OCI-LY7 (cell line): Measurements from ENCODE around the gene RBM42.

Experiments
- EZH2phosphoT487 ChIP-seq: fragments of 200-600 bp; sonication (generic); IDR thresholded peaks from 2 replicates; pipeline ENCODE4 v1.6.1; 2018; ENCODE audit warnings: low read depth, borderline replicate concordance, mild to moderate bottlenecking, mixed run types, antibody characterized with exemption, low read length, moderate library complexity, mixed read lengths
- TF ChIP-seq, protein P1 (sequence below): fragments of 200-600 bp; sonication (generic); conservative IDR thresholded peaks from 2 replicates; pipeline ENCODE4 v1.5.1; 2014; ENCODE audit warnings: mild to moderate bottlenecking, antibody characterized with exemption, low read length, moderate library complexity, mixed read lengths

DNA sequence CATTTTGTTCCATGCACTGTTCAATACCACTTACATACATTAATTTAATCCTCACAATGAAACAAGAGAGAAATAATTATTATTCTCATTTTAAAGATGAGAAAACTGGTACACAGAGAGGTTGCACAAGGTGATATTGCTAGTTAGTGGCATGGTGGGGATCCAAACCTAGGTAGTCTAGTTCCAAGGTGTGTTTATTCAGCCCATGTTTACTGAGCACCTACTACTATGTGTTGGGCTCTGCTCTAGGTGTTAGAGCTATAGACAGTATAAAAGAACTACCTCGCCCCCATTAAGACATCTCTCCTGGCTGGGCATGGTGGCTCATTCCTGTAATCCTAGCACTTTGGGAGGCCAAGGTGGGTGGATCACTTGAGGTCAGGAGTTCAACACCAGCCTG is 46.1 kb upstream of the RBM42 start:
- TF ChIP-seq, protein P1, sequence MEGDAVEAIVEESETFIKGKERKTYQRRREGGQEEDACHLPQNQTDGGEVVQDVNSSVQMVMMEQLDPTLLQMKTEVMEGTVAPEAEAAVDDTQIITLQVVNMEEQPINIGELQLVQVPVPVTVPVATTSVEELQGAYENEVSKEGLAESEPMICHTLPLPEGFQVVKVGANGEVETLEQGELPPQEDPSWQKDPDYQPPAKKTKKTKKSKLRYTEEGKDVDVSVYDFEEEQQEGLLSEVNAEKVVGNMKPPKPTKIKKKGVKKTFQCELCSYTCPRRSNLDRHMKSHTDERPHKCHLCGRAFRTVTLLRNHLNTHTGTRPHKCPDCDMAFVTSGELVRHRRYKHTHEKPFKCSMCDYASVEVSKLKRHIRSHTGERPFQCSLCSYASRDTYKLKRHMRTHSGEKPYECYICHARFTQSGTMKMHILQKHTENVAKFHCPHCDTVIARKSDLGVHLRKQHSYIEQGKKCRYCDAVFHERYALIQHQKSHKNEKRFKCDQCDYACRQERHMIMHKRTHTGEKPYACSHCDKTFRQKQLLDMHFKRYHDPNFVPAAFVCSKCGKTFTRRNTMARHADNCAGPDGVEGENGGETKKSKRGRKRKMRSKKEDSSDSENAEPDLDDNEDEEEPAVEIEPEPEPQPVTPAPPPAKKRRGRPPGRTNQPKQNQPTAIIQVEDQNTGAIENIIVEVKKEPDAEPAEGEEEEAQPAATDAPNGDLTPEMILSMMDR: no peak
- TF ChIP-seq EZH2phosphoT487: no peak
